Gastroesophageal sphincter (tissue), 4 donors: ENCODE measurements around the gene FOXN1. TPM values are rescaled to one million over a fixed set of nuclear protein-coding genes. Genes with fewer than 3 reads are reported as not detected.

Experiments used
- ATAC-seq: fragments of 150-250 bp; one replicate; pipeline ENCODE4 v1.9.1; 2016; ENCODE audit warnings: mild to moderate bottlenecking, moderate library complexity
- H3K27ac ChIP-seq, 4 donors: fragments of 200-600 bp; sonication (generic) in 3 of 4; 1 replicate in 3 of 4; 2 replicates in 1 of 4; pipeline ENCODE4 v1.5.1; 2016 to 2019
- H3K27me3 ChIP-seq: fragments of 200-600 bp; sonication (generic); one replicate; pipeline ENCODE4 v1.5.1; 2019
- H3K36me3 ChIP-seq, 2 donors: fragments of 200-600 bp; sonication (generic); one replicate each; pipeline ENCODE4 v1.5.1; 2019; ENCODE audit warnings: control low read depth in 1 of 2
- H3K4me1 ChIP-seq, 3 donors: fragments of 200-600 bp; sonication (generic); 1 replicate in 2 of 3; 2 replicates in 1 of 3; pipeline ENCODE4 v1.5.1; 2016 to 2019; ENCODE audit warnings: control low read depth in 2 of 3
- H3K4me3 ChIP-seq, 2 donors: fragments of 200-600 bp; sonication (generic); one replicate each; pipeline ENCODE4 v1.5.1; 2019; ENCODE audit warnings: mild to moderate bottlenecking in 1 of 2, moderate library complexity in 1 of 2
- H3K9me3 ChIP-seq, 3 donors: fragments of 200-600 bp; sonication (generic); one replicate each; pipeline ENCODE4 v1.5.1; 2017 to 2019; ENCODE audit warnings: control low read depth in 2 of 3
- CTCF ChIP-seq, 4 experiments: fragments of 200-600 bp in 2 of 4; fragments of 450-650 bp in 2 of 4; sonication (generic) in 1 of 4; IDR thresholded peaks; one replicate each; pipeline ENCODE4 v1.5.1; 2017 to 2019; ENCODE audit warnings: antibody characterized with exemption in 4 of 4, mild to moderate bottlenecking in 2 of 4, moderate library complexity in 2 of 4
- EP300 ChIP-seq: sonication (generic); formaldehyde crosslinking; IDR thresholded peaks from one replicate; pipeline ENCODE4 v1.6.1; 2017; ENCODE audit warnings: antibody characterized with exemption, mild to moderate bottlenecking
- POLR2A ChIP-seq, 2 donors: fragments of 450-650 bp; IDR thresholded peaks; one replicate each; pipeline ENCODE4 v1.6.1; 2017; ENCODE audit warnings: antibody characterized with exemption in 2 of 2, mild to moderate bottlenecking in 2 of 2, moderate library complexity in 1 of 2
- POLR2AphosphoS5 ChIP-seq: sonication (generic); formaldehyde crosslinking; IDR thresholded peaks from one replicate; pipeline ENCODE4 v1.6.1; 2017; ENCODE audit warnings: antibody characterized with exemption
- WGBS, 2 donors: methylation state at CpG; one replicate each; pipeline ENCODE4 v1.1.5; 2018; ENCODE audit warnings: low coverage in 1 of 2; 5-methylcytosine and 5-hydroxymethylcytosine counted together
- total RNA-seq, 4 donors: library from RNA; depleted of rRNA; stranded (reverse); fragments of >200 nt; gene quantifications; one replicate each; pipeline ENCODE4 v1.1.0, GENCODE V29; 2016

The FOXN1 gene
- total RNA-seq, 4 donors from 2014 or later, result 0.15 TPM; not detected in 3

DNA sequence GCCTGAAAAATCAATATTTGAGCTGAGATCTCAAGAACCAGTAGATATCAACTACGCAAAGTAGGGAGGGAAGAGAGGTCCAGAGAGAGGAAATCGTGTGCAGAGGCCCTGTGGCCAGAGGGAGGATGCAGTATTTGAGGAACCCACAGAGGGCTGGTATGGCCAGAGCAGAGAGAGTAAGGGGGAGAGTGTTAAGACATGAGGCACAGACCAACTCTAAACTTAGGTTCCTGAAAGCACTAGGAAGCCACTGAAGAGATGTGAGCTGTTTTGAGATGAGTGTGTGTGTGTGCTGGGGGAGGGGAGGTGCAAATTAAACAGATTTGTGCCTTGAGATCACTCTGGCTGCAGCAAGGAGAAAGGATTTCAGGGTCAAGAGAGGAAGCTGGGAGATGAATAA, 21.9 kb upstream of the FOXN1 start:
- Histone ChIP-seq H3K36me3 (no peaks in the 10 kb centered on the region), H3K4me1 (no peaks in the 10 kb centered on the region), H3K27me3 (peaks cover 21% of the 10 kb centered on the region), H3K4me3 (no peak overlapping the region), H3K27ac (no peak overlapping the region), H3K9me3 (no peaks in the 10 kb centered on the region)
- no peak for ATAC-seq
- WGBS, 2 donors, result 54 to 80% methylated on average over 1 to 2 of the region's 2 CpGs
- TF ChIP-seq EP300 (no peak), CTCF (IDR thresholded peaks at IDR 0.05) (no peak), POLR2A (IDR thresholded peaks at IDR 0.05) (no peak), POLR2AphosphoS5 (no peak)

DNA sequence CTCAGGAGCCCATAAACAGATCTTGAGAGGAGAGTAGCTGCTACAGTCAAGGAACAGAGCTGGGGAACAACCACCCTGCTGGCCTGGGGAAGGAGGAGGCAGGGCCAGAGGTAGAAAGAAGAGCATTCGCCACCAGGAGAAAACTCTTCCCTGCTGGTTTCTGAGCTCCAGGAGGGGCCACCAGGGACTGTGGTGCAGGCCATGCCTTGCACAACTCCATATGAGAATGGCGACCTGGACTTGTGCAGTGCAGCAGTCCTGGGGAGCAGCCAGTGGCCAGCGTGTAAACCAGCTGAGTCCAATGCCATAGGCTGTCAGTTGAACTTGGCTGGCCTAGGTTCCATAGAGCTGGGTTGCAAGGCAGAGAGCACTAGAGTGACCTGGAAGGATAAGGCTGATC, 21.1 kb upstream of the FOXN1 start:
- H3K27ac ChIP-seq, result no peak overlapping the region
- H3K4me1 ChIP-seq, result no peaks in the 10 kb centered on the region
- no peaks in the 10 kb centered on the region for H3K36me3 ChIP-seq
- peaks cover 21% of the 10 kb centered on the region for H3K27me3 ChIP-seq
- no peak for ATAC-seq
- H3K9me3 ChIP-seq, result no peaks in the 10 kb centered on the region
- no peak for TF ChIP-seq CTCF (IDR thresholded peaks at IDR 0.05)
- TF ChIP-seq POLR2A (IDR thresholded peaks at IDR 0.05), result no peak
- TF ChIP-seq POLR2AphosphoS5, result no peak
- TF ChIP-seq EP300, result no peak
- H3K4me3 ChIP-seq, result no peak overlapping the region
- 60% methylated on average over 2 of the region's 3 CpGs; no CpG with 5 or more reads in 1 of the 2 donors for WGBS, 2 donors

- 58 to 59% methylated on average over 2 to 5 of the region's 5 CpGs for WGBS, 2 donors
- H3K27me3 ChIP-seq, result peaks cover 31% of the 10 kb centered on the region
- H3K4me1 ChIP-seq, result no peaks in the 10 kb centered on the region
- H3K27ac ChIP-seq, result no peak overlapping the region
- H3K9me3 ChIP-seq, result no peaks in the 10 kb centered on the region
- no peak for TF ChIP-seq CTCF (IDR thresholded peaks at IDR 0.05)
- TF ChIP-seq POLR2A (IDR thresholded peaks at IDR 0.05), result no peak
- TF ChIP-seq EP300, result no peak
- no peak for TF ChIP-seq POLR2AphosphoS5
- H3K36me3 ChIP-seq, result no peaks in the 10 kb centered on the region
- no peak overlapping the region for H3K4me3 ChIP-seq
- ATAC-seq, result no peak
These were observed 18.1 kb upstream of the FOXN1 start for GRCh38 chr17:28487881-28488532.

- no peaks in the 10 kb centered on the region for H3K4me1 ChIP-seq
- H3K36me3 ChIP-seq, result no peaks in the 10 kb centered on the region
- peaks cover 36% of the 10 kb centered on the region for H3K27me3 ChIP-seq
- H3K9me3 ChIP-seq, result no peaks in the 10 kb centered on the region
- no peak overlapping the region for H3K4me3 ChIP-seq
- WGBS, 2 donors, result 81% methylated on average over 6 of the region's 7 CpGs; no CpG with 5 or more reads in 1 of the 2 donors
- TF ChIP-seq EP300, result no peak
- TF ChIP-seq CTCF (IDR thresholded peaks at IDR 0.05), result no peak
- TF ChIP-seq POLR2AphosphoS5, result no peak
- TF ChIP-seq POLR2A (IDR thresholded peaks at IDR 0.05), result no peak
- no peak for ATAC-seq
- H3K27ac ChIP-seq, result no peak overlapping the region
These were observed 17.4 kb upstream of the FOXN1 start for GRCh38 chr17:28488533-28489276.

DNA sequence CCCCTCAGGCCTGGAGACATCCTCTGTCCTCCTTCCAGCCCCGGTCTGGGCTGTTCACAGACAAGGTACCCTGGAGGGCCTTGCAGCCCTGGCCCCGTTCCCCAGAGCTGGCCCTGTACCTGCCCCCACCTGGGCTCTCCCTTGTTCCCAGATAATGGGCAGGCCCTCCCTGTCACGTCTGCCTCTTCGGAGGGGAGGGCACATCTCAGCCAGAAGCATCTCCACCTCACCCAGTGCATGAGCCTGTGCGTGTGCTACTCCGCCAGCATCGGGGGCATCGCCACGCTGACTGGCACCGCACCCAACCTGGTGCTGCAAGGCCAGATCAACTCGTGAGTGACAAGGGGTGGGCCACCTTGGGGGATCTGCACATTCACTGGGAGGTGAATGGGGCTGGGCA, 14.9 kb upstream of the FOXN1 start:
- Histone ChIP-seq H3K27ac (no peak overlapping the region), H3K27me3 (peaks cover 52% of the 10 kb centered on the region), H3K9me3 (no peaks in the 10 kb centered on the region), H3K36me3 (no peaks in the 10 kb centered on the region), H3K4me1 (no peaks in the 10 kb centered on the region), H3K4me3 (no peak overlapping the region)
- ATAC-seq, result no peak
- TF ChIP-seq POLR2AphosphoS5 (no peak), CTCF (IDR thresholded peaks at IDR 0.05) (no peak), EP300 (no peak), POLR2A (IDR thresholded peaks at IDR 0.05) (no peak)
- WGBS, 2 donors, result 84 to 100% methylated on average over 1 to 7 of the region's 11 CpGs
